A549 (cell line): ENCODE results near the gene DCP2. TPM values are rescaled to one million over a fixed set of nuclear protein-coding genes. Genes with fewer than 3 reads are reported as not detected.

ENCODE experiments used
- ATAC-seq, 2 experiments: fragments of 200-7000 bp in 1 of 2; fragments of >200 bp in 1 of 2; cut with Nextera tagmentation in 1 of 2; cut with Tn5 transposase in 1 of 2; 3 replicates each; pipeline versions ENCODE4 v1.8.0 to v1.9.1; 2018 to 2020; ENCODE audit warnings: mild to moderate bottlenecking in 1 of 2, moderate library complexity in 1 of 2
- CTCF ChIA-PET: fragments of 300-600 bp; sonication (Branson Sonifier 250); formaldehyde crosslinking; extraction: SDS; loops from one replicate; lab custom pipeline; 2021; ENCODE audit warnings: antibody characterized with exemption, inconsistent platforms; lab: Yijun Ruan, JAX
- POLR2A ChIA-PET: fragments of 350-600 bp; formaldehyde crosslinking; extraction: SDS; loops from one replicate; lab custom pipeline; 2021; ENCODE audit warnings: antibody characterized with exemption, inconsistent platforms; lab: Yijun Ruan, JAX
- DNase-seq, 2 experiments: peaks; one replicate each; pipeline versions ENCODE4 v3.0.0 to v3.0.0-alpha.2; 2011 to 2016; ENCODE audit warnings: low read depth in 1 of 2, low spot score in 1 of 2
- FAIRE-seq: peaks from 2 replicates; lab custom pipeline; 2011; peaks lifted over from hg19 to GRCh38; lab: Jason Lieb, UNC
- H3K27ac ChIP-seq, 2 experiments: fragments of >200 bp; sonication (Bioruptor Twin); formaldehyde crosslinking; 3 replicates each; pipeline ENCODE4 v1.5.1; 2016 to 2017
- H3K4me1 ChIP-seq: fragments of >200 bp; sonication (Bioruptor Twin); formaldehyde crosslinking; 3 replicates; pipeline ENCODE4 v1.6.1; 2016
- H3K4me2 ChIP-seq: fragments of >200 bp; sonication (Bioruptor Twin); formaldehyde crosslinking; 3 replicates; pipeline ENCODE4 v1.6.1; 2016
- H3K4me3 ChIP-seq: fragments of >200 bp; sonication (Bioruptor Twin); formaldehyde crosslinking; 3 replicates; pipeline ENCODE4 v1.5.1; 2016
- H3K9me3 ChIP-seq: fragments of >200 bp; sonication (Bioruptor Twin); formaldehyde crosslinking; 3 replicates; pipeline ENCODE4 v1.6.1; 2016
- CBX2 ChIP-seq: fragments of 200-600 bp; sonication (generic); IDR thresholded peaks from 2 replicates; pipeline ENCODE4 v1.6.1; 2016; ENCODE audit warnings: low read depth, mild to moderate bottlenecking, borderline replicate concordance
- CEBPB ChIP-seq, 2 experiments: fragments of >200 bp in 1 of 2; sonication (Bioruptor Twin) in 1 of 2; formaldehyde crosslinking in 1 of 2; IDR thresholded peaks; 2 replicates each; pipeline ENCODE4 v1.6.1; 2012 to 2016
- EHMT2 ChIP-seq: fragments of 200-600 bp; sonication (generic); IDR thresholded peaks from 2 replicates; pipeline ENCODE4 v1.6.1; 2016; ENCODE audit warnings: antibody characterized with exemption, low read depth, mild to moderate bottlenecking, moderate library complexity
- HDAC2 ChIP-seq: fragments of 200-600 bp; sonication (generic); IDR thresholded peaks from 2 replicates; pipeline ENCODE4 v1.6.1; 2016
- HOXB5 ChIP-seq: fragments of 250-450 bp; sonication (Bioruptor Pico); IDR thresholded peaks from 2 replicates; pipeline ENCODE4 v1.5.0; 2020; ENCODE audit warnings: mild to moderate bottlenecking, moderate library complexity
- JUN ChIP-seq, 2 experiments: fragments of >200 bp; sonication (Bioruptor Twin); formaldehyde crosslinking; IDR thresholded peaks; 2 replicates in 1 of 2; 3 replicates in 1 of 2; pipeline ENCODE4 v1.6.1; 2016 to 2017
- MAFK ChIP-seq: fragments of 450-650 bp; IDR thresholded peaks from 2 replicates; pipeline ENCODE4 v1.6.1; 2014; ENCODE audit not compliant: partially characterized antibody
- MAZ ChIP-seq: fragments of 150-350 bp; IDR thresholded peaks from 2 replicates; pipeline ENCODE4 v1.6.1; 2014; ENCODE audit warnings: antibody characterized with exemption, low read depth, low read length, borderline replicate concordance
- NR3C1 ChIP-seq: fragments of >200 bp; sonication (Bioruptor Twin); formaldehyde crosslinking; IDR thresholded peaks from 3 replicates; pipeline ENCODE4 v1.6.1; 2017
- RNF2 ChIP-seq: fragments of 200-600 bp; sonication (generic); IDR thresholded peaks from 2 replicates; pipeline ENCODE4 v1.6.1; 2016; ENCODE audit warnings: low read depth, mild to moderate bottlenecking, antibody characterized with exemption, moderate library complexity, borderline replicate concordance
- TFCP2L1 ChIP-seq: fragments of 250-450 bp; sonication (Bioruptor Pico); IDR thresholded peaks from 2 replicates; pipeline ENCODE4 v1.5.0; 2021; ENCODE audit warnings: mild to moderate bottlenecking
- ZFP36 ChIP-seq: fragments of 450-650 bp; IDR thresholded peaks from 2 replicates; pipeline ENCODE4 v1.6.1; 2014; ENCODE audit warnings: borderline replicate concordance; ENCODE audit not compliant: partially characterized antibody
- WGBS: methylation state at CpG from one replicate; pipeline ENCODE4 v1.1.6; 2017; ENCODE audit errors: missing lambda C conversion rate; 5-methylcytosine and 5-hydroxymethylcytosine counted together
- polyA plus RNA-seq, 4 experiments: library from polyadenylated mRNA; depleted of rRNA in 3 of 4; stranded (reverse); fragments of >200 nt; fragmentation: RNase III in 1 of 4; extraction: RNeasy Plus Mini Kit Qiagen cat#74134 plus additional on column Dnase treatment in 1 of 4; gene quantifications; 2 replicates in 3 of 4; 3 replicates in 1 of 4; pipeline ENCODE4 v1.2.3, GENCODE V29; 2011 to 2017
- TF ChIP-seq, protein P1 (sequence below): fragments of 250-450 bp; sonication (Bioruptor Pico); IDR thresholded peaks from 2 replicates; pipeline ENCODE4 v1.5.0; 2020; ENCODE audit warnings: low read depth, mild to moderate bottlenecking, moderate library complexity
- TF ChIP-seq, protein P2 (sequence below): IDR thresholded peaks from 2 replicates; pipeline ENCODE4 v1.6.1; 2012
- TF ChIP-seq, protein P3 (sequence below): IDR thresholded peaks from 2 replicates; pipeline ENCODE4 v1.6.1; 2012; ENCODE audit warnings: low read depth, borderline replicate concordance
- TF ChIP-seq, protein P4 (sequence below): fragments of >200 bp; sonication (Bioruptor Twin); formaldehyde crosslinking; IDR thresholded peaks from 3 replicates; pipeline ENCODE4 v1.5.1; 2016

DCP2 gene
- polyA plus RNA-seq, 2 of the 4 experiments (the other 2 are of a cell fraction) = 7.2 to 16.1 TPM

DNA sequence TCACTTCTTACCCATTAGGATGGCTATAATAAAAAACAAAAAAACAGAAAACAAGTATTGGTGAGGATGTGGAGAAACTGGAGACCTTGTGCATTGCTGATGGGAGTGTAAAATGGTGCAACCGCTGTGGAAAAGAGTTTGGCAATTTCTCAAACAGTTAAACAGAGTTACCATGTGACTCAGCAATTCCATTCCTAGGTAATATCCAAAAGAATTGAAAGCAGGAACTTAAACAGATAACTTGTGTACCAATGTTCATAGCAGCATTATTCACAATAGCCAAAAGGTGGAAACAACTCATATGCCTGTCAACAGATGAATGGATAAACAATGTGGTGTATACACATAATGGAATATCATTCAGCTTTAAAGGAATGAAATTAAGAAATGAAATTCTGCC, 28.9 kb downstream of the DCP2 start:
- POLR2A ChIA-PET = no interaction called here
- FAIRE-seq (no peak), DNase-seq (peak in 1 of 2 experiments; percentile 22), ATAC-seq (no peak; a peak in 2 of 6 replicates)
- Histone ChIP-seq H3K4me3 (no peak overlapping the region), H3K27ac (peak overlapping the region in 1 of 2 experiments; percentile 42; a peak in 2 of 6 replicates), H3K4me2 (0 out of 3 replicates have a peak overlapping the region, but pooled peaks have one; percentile 4), H3K4me1 (peaks cover 16% of the 10 kb centered on the region), H3K9me3 (no peaks in the 10 kb centered on the region)
- TF ChIP-seq MAFK = peak; percentile 62
- TF ChIP-seq, protein P1, sequence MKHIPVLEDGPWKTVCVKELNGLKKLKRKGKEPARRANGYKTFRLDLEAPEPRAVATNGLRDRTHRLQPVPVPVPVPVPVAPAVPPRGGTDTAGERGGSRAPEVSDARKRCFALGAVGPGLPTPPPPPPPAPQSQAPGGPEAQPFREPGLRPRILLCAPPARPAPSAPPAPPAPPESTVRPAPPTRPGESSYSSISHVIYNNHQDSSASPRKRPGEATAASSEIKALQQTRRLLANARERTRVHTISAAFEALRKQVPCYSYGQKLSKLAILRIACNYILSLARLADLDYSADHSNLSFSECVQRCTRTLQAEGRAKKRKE (CRISPR knock-in tag) = no peak
- WGBS = 75% methylated on average over 1 of the region's 1 CpG
- CTCF ChIA-PET = no interaction called here

DNA sequence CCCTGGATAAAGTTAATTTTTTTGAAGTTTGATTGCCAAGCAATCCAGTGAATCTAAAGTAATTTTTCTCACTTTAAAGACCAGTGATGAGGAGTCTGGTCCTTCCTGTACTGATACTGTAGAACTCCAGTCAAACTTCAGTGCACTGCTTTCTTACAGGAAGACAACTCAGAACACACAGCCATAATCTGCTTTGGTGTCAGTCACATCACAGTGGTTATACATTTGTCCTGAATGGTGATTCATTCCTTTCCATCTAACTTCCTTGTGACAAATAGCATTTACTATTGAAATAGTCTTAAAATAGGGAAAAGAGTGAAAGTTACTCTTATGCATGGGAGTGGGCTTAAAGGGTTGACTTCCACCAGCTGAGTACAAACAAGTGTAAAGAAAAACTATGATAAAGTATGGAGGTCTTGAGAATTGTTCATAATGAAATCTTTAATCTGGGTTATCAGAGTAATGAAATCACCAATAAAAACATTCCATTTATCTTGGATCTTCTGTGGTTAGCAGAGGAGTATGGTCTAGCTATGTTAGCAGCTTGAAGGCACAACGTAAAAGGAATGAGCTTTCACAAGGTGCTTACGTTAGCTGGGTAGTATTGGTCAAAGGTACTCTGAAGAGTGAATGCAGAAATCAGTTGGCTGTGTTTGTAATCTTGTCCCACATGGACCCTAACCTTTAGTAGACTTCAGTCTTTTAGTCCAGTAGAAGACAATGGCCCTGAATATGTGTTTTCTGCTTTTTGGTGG, 41.5 kb downstream of the DCP2 start:
- Histone ChIP-seq H3K27ac (no peak overlapping the region), H3K9me3 (no peaks in the 10 kb centered on the region), H3K4me2 (no peak overlapping the region), H3K4me3 (no peak overlapping the region), H3K4me1 (peaks cover 10% of the 10 kb centered on the region; the same call in 2 of the 3 replicates)
- DNase-seq = no peak
- ATAC-seq = no peak
- CTCF ChIA-PET = interaction anchor here (0.6 to 1.4 kb wide), 4 partner anchors 13 to 1646 kb away, joined by 3 to 4 read pairs (median 3); no protein-coding TSS in a partner anchor
- WGBS = 97% methylated on average over 2 of the region's 2 CpGs
- TF ChIP-seq TFCP2L1 (CRISPR knock-in tag) = no peak
- TF ChIP-seq HDAC2 = no peak
- TF ChIP-seq, protein P2, sequence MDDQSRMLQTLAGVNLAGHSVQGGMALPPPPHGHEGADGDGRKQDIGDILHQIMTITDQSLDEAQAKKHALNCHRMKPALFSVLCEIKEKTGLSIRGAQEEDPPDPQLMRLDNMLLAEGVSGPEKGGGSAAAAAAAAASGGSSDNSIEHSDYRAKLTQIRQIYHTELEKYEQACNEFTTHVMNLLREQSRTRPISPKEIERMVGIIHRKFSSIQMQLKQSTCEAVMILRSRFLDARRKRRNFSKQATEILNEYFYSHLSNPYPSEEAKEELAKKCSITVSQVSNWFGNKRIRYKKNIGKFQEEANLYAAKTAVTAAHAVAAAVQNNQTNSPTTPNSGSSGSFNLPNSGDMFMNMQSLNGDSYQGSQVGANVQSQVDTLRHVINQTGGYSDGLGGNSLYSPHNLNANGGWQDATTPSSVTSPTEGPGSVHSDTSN = no peak
- TF ChIP-seq NR3C1 = no peak
- TF ChIP-seq, protein P3, sequence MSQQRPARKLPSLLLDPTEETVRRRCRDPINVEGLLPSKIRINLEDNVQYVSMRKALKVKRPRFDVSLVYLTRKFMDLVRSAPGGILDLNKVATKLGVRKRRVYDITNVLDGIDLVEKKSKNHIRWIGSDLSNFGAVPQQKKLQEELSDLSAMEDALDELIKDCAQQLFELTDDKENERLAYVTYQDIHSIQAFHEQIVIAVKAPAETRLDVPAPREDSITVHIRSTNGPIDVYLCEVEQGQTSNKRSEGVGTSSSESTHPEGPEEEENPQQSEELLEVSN = no peak
- TF ChIP-seq CEBPB (IDR thresholded peaks at IDR 0.05) = no peak
- TF ChIP-seq, protein P1 (CRISPR knock-in tag) = no peak
- no peak for TF ChIP-seq JUN (IDR thresholded peaks at IDR 0.05)
- no peak for TF ChIP-seq CBX2
- no peak for TF ChIP-seq HOXB5 (CRISPR knock-in tag)
- TF ChIP-seq ZFP36 = no peak
- no peak for TF ChIP-seq MAZ
- TF ChIP-seq EHMT2 = no peak
- TF ChIP-seq RNF2 = no peak
- TF ChIP-seq, protein P4, sequence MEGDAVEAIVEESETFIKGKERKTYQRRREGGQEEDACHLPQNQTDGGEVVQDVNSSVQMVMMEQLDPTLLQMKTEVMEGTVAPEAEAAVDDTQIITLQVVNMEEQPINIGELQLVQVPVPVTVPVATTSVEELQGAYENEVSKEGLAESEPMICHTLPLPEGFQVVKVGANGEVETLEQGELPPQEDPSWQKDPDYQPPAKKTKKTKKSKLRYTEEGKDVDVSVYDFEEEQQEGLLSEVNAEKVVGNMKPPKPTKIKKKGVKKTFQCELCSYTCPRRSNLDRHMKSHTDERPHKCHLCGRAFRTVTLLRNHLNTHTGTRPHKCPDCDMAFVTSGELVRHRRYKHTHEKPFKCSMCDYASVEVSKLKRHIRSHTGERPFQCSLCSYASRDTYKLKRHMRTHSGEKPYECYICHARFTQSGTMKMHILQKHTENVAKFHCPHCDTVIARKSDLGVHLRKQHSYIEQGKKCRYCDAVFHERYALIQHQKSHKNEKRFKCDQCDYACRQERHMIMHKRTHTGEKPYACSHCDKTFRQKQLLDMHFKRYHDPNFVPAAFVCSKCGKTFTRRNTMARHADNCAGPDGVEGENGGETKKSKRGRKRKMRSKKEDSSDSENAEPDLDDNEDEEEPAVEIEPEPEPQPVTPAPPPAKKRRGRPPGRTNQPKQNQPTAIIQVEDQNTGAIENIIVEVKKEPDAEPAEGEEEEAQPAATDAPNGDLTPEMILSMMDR = no peak
- POLR2A ChIA-PET = no interaction called here
- FAIRE-seq = no peak
